Measurements from ENCODE around the gene ATP13A2. TPM values are rescaled to one million over a fixed set of nuclear protein-coding genes. Genes with fewer than 3 reads are reported as not detected.

The ATP13A2 gene
- total RNA-seq, 5 donors from 2014 or later (not counting 1 experiment from before 2014, with no cell fraction given): 39.4 to 65.5 (median 58.2) TPM

GRCh38 chr1:17016317-17016661, 4.6 kb upstream of the ATP13A2 start:
- Histone ChIP-seq H3K4me1 (ENCODE audit: control insufficient read depth in 1 of 2, extremely low read depth in 1 of 2, insufficient read depth in 2 of 2, low read length in 2 of 2) (peaks cover 0 to 7% of the 10 kb centered on the region in 2 experiments), H3K9me3 (no peaks in the 10 kb centered on the region), H3K27ac (ENCODE audit: low read length) (no peak overlapping the region), H3K36me3 (ENCODE audit: control insufficient read depth in 2 of 2, extremely low read depth in 1 of 2, insufficient read depth in 1 of 2, low read length in 1 of 2) (peaks cover 3 to 37% of the 10 kb centered on the region in 2 donors), H3K27me3 (replicated peaks in 1 of 2; ENCODE audit: control insufficient read depth in 2 of 2, extremely low read depth in 1 of 2, insufficient read depth in 2 of 2, low read length in 1 of 2) (no peaks in the 10 kb centered on the region), H3K4me3 (ENCODE audit: control insufficient read depth in 1 of 2, extremely low read depth in 1 of 2, low read length in 1 of 2) (no peak overlapping the region)
- CTCF ChIA-PET: no interaction called here
- no peak overlapping the region for H3K4me3 Mint-ChIP-seq
- WGBS (ENCODE audit: insufficient coverage): 92% methylated on average over 2 of the region's 5 CpGs
- no peaks in the 10 kb centered on the region for H3K27me3 Mint-ChIP-seq
- POLR2A ChIA-PET: no interaction called here
- H3K4me1 Mint-ChIP-seq: peaks cover 5 to 7% (median 6%) of the 10 kb centered on the region in 3 donors
- ATAC-seq (replicated peaks in 1 of 4) (no peak), DNase-seq (no peak)
- no peaks in the 10 kb centered on the region for H3K9me3 Mint-ChIP-seq
- peaks cover 29% of the 10 kb centered on the region for H3K36me3 Mint-ChIP-seq
- no peak overlapping the region for H3K27ac Mint-ChIP-seq

GRCh38 chr1:17014671-17015567, 3.2 kb upstream of the ATP13A2 start:
- H3K4me3 Mint-ChIP-seq: no peak overlapping the region

GRCh38 chr1:17013491-17014320, 2.0 kb upstream of the ATP13A2 start:
- DNase-seq (peak in 2 of 35 experiments; percentile 6 to 26), ATAC-seq (replicated peaks in 1 of 4) (no peak)
- no peak overlapping the region for H3K27ac Mint-ChIP-seq
- peak overlapping the region in 1 of 3 donors; percentile 31 for H3K4me3 Mint-ChIP-seq
- H3K4me3 ChIP-seq (ENCODE audit: control insufficient read depth in 1 of 2, extremely low read depth in 1 of 2, low read length in 1 of 2): no peak overlapping the region
- H3K27ac ChIP-seq (ENCODE audit: low read length): no peak overlapping the region
- peaks cover 6% of the 10 kb centered on the region for H3K36me3 Mint-ChIP-seq
- no peaks in the 10 kb centered on the region for H3K27me3 Mint-ChIP-seq
- peaks cover 19 to 23% (median 22%) of the 10 kb centered on the region in 3 donors for H3K4me1 Mint-ChIP-seq
- H3K27me3 ChIP-seq (replicated peaks in 1 of 2; ENCODE audit: control insufficient read depth in 2 of 2, extremely low read depth in 1 of 2, insufficient read depth in 2 of 2, low read length in 1 of 2): no peaks in the 10 kb centered on the region
- ChIA-PET POLR2A (no interaction called here), CTCF (no interaction called here)
- no peaks in the 10 kb centered on the region for H3K9me3 Mint-ChIP-seq
- 19% methylated on average over 6 of the region's 13 CpGs for WGBS (ENCODE audit: insufficient coverage)
- peaks cover 3 to 11% of the 10 kb centered on the region in 2 donors for H3K36me3 ChIP-seq (ENCODE audit: control insufficient read depth in 2 of 2, extremely low read depth in 1 of 2, insufficient read depth in 1 of 2, low read length in 1 of 2)
- no peaks in the 10 kb centered on the region for H3K9me3 ChIP-seq
- peaks cover 7 to 24% of the 10 kb centered on the region in 2 experiments for H3K4me1 ChIP-seq (ENCODE audit: control insufficient read depth in 1 of 2, extremely low read depth in 1 of 2, insufficient read depth in 2 of 2, low read length in 2 of 2)

More at GRCh38 chr1:17014671-17015567, 3.2 kb upstream of the ATP13A2 start:
- Histone ChIP-seq H3K27ac (ENCODE audit: low read length) (no peak overlapping the region), H3K27me3 (replicated peaks in 1 of 2; ENCODE audit: control insufficient read depth in 2 of 2, extremely low read depth in 1 of 2, insufficient read depth in 2 of 2, low read length in 1 of 2) (no peaks in the 10 kb centered on the region), H3K9me3 (no peaks in the 10 kb centered on the region), H3K4me1 (ENCODE audit: control insufficient read depth in 1 of 2, extremely low read depth in 1 of 2, insufficient read depth in 2 of 2, low read length in 2 of 2) (peaks cover 7 to 21% of the 10 kb centered on the region in 2 experiments), H3K4me3 (ENCODE audit: control insufficient read depth in 1 of 2, extremely low read depth in 1 of 2, low read length in 1 of 2) (no peak overlapping the region), H3K36me3 (ENCODE audit: control insufficient read depth in 2 of 2, extremely low read depth in 1 of 2, insufficient read depth in 1 of 2, low read length in 1 of 2) (peaks cover 3 to 23% of the 10 kb centered on the region in 2 donors)
- no peaks in the 10 kb centered on the region for H3K9me3 Mint-ChIP-seq
- H3K36me3 Mint-ChIP-seq: peaks cover 18% of the 10 kb centered on the region
- H3K4me1 Mint-ChIP-seq: peaks cover 16 to 19% (median 16%) of the 10 kb centered on the region in 3 donors
- ATAC-seq (replicated peaks in 1 of 4) (no peak), DNase-seq (no peak)
- no peak overlapping the region for H3K27ac Mint-ChIP-seq
- ChIA-PET POLR2A (no interaction called here), CTCF (no interaction called here)
- no peaks in the 10 kb centered on the region for H3K27me3 Mint-ChIP-seq
- 100% methylated on average over 1 of the region's 10 CpGs for WGBS (ENCODE audit: insufficient coverage)

- H3K36me3 ChIP-seq (ENCODE audit: control insufficient read depth in 2 of 2, extremely low read depth in 1 of 2, insufficient read depth in 1 of 2, low read length in 1 of 2): peaks cover 3 to 4% of the 10 kb centered on the region in 2 donors
- H3K4me1 Mint-ChIP-seq: peaks cover 19 to 23% (median 22%) of the 10 kb centered on the region in 3 donors
- no peaks in the 10 kb centered on the region for H3K9me3 ChIP-seq
- peak overlapping the region; percentile 24 to 83 (median 31) for H3K4me3 Mint-ChIP-seq
- DNase-seq: no peak
- H3K27me3 Mint-ChIP-seq: no peaks in the 10 kb centered on the region
- H3K36me3 Mint-ChIP-seq: no peaks in the 10 kb centered on the region
- CTCF ChIA-PET: no interaction called here
- no peaks in the 10 kb centered on the region for H3K27me3 ChIP-seq (replicated peaks in 1 of 2; ENCODE audit: control insufficient read depth in 2 of 2, extremely low read depth in 1 of 2, insufficient read depth in 2 of 2, low read length in 1 of 2)
- POLR2A ChIA-PET: interaction anchor here in 1 of 2 donors (0.5 kb wide), 1 partner anchor 33 kb away, joined by 3 read pairs; no protein-coding TSS in a partner anchor
- 88% methylated on average over 8 of the region's 9 CpGs for WGBS (ENCODE audit: insufficient coverage)
- no peak overlapping the region for H3K27ac Mint-ChIP-seq
- H3K4me3 ChIP-seq (ENCODE audit: control insufficient read depth in 1 of 2, extremely low read depth in 1 of 2, low read length in 1 of 2): no peak overlapping the region
- H3K4me1 ChIP-seq (ENCODE audit: control insufficient read depth in 1 of 2, extremely low read depth in 1 of 2, insufficient read depth in 2 of 2, low read length in 2 of 2): peaks cover 7 to 24% of the 10 kb centered on the region in 2 experiments
- no peaks in the 10 kb centered on the region for H3K9me3 Mint-ChIP-seq
- no peak for ATAC-seq (replicated peaks in 1 of 4)
- H3K27ac ChIP-seq (ENCODE audit: low read length): no peak overlapping the region
These were observed 1.2 kb upstream of the ATP13A2 start for GRCh38 chr1:17012775-17013490.

GRCh38 chr1:17011092-17011438, 663 bp downstream of the ATP13A2 start:
- CTCF ChIA-PET: no interaction called here
- DNase-seq (peak in 1 of 35 experiments; percentile 11), ATAC-seq (replicated peaks in 1 of 4) (no peak)
- H3K9me3 ChIP-seq: no peaks in the 10 kb centered on the region
- Mint-ChIP-seq H3K36me3 (no peaks in the 10 kb centered on the region), H3K27ac (peak overlapping the region in 1 of 2 donors; percentile 75), H3K4me3 (peak overlapping the region; percentile 81 to 83 (median 83)), H3K9me3 (no peaks in the 10 kb centered on the region), H3K27me3 (no peaks in the 10 kb centered on the region), H3K4me1 (peaks cover 19 to 23% (median 22%) of the 10 kb centered on the region in 3 donors)
- H3K4me3 ChIP-seq (ENCODE audit: control insufficient read depth in 1 of 2, extremely low read depth in 1 of 2, low read length in 1 of 2): peak overlapping the region; percentile 74 to 89
- WGBS (ENCODE audit: insufficient coverage): 0% methylated on average over 10 of the region's 15 CpGs
- H3K36me3 ChIP-seq (ENCODE audit: control insufficient read depth in 2 of 2, extremely low read depth in 1 of 2, insufficient read depth in 1 of 2, low read length in 1 of 2): peaks cover under 1 to 4% of the 10 kb centered on the region in 2 donors
- H3K4me1 ChIP-seq (ENCODE audit: control insufficient read depth in 1 of 2, extremely low read depth in 1 of 2, insufficient read depth in 2 of 2, low read length in 2 of 2): peaks cover 7 to 24% of the 10 kb centered on the region in 2 experiments
- POLR2A ChIA-PET: no interaction called here
- H3K27me3 ChIP-seq (replicated peaks in 1 of 2; ENCODE audit: control insufficient read depth in 2 of 2, extremely low read depth in 1 of 2, insufficient read depth in 2 of 2, low read length in 1 of 2): no peaks in the 10 kb centered on the region
- H3K27ac ChIP-seq (ENCODE audit: low read length): no peak overlapping the region

- Histone ChIP-seq H3K4me1 (ENCODE audit: control insufficient read depth in 1 of 2, extremely low read depth in 1 of 2, insufficient read depth in 2 of 2, low read length in 2 of 2) (peaks cover 7 to 24% of the 10 kb centered on the region in 2 experiments), H3K27ac (ENCODE audit: low read length) (no peak overlapping the region), H3K27me3 (replicated peaks in 1 of 2; ENCODE audit: control insufficient read depth in 2 of 2, extremely low read depth in 1 of 2, insufficient read depth in 2 of 2, low read length in 1 of 2) (no peaks in the 10 kb centered on the region), H3K36me3 (ENCODE audit: control insufficient read depth in 2 of 2, extremely low read depth in 1 of 2, insufficient read depth in 1 of 2, low read length in 1 of 2) (peaks cover 8 to 15% of the 10 kb centered on the region in 2 donors), H3K9me3 (no peaks in the 10 kb centered on the region), H3K4me3 (ENCODE audit: control insufficient read depth in 1 of 2, extremely low read depth in 1 of 2, low read length in 1 of 2) (no peak overlapping the region)
- no CpG with 5 or more reads among the region's 4 CpGs for WGBS (ENCODE audit: insufficient coverage)
- Mint-ChIP-seq H3K4me1 (peaks cover 19 to 23% (median 22%) of the 10 kb centered on the region in 3 donors), H3K4me3 (peak overlapping the region in 2 of 3 donors; percentile 53 to 83), H3K36me3 (no peaks in the 10 kb centered on the region), H3K27ac (no peak overlapping the region), H3K9me3 (no peaks in the 10 kb centered on the region), H3K27me3 (no peaks in the 10 kb centered on the region)
- CTCF ChIA-PET: no interaction called here
- POLR2A ChIA-PET: no interaction called here
- DNase-seq (no peak), ATAC-seq (replicated peaks in 1 of 4) (no peak)
These were observed 2.0 kb downstream of the ATP13A2 start for GRCh38 chr1:17009706-17010105.

Data from T-cell (primary cell).